Heart left ventricle (tissue), 13 donors: ENCODE measurements around the gene ZNF658.
"Not testable (repeated sequence)": the region's sequence is repeated elsewhere in the genome, so short reads cannot be mapped to it uniquely, and the experiment has no call there.

Experiments used
- CTCF ChIP-seq, 12 donors: fragments of 200-600 bp; sonication (generic) in 4 of 12; IDR thresholded peaks; one replicate each; pipeline versions ENCODE4 v1.5.0 to v1.8.0; 2018 to 2022; ENCODE audit warnings: antibody characterized with exemption in 12 of 12, mild to moderate bottlenecking in 5 of 12
- POLR2A ChIP-seq, 2 donors: fragments of 450-650 bp; IDR thresholded peaks; one replicate each; pipeline ENCODE4 v1.6.1; 2017; ENCODE audit warnings: antibody characterized with exemption in 2 of 2, mild to moderate bottlenecking in 2 of 2, moderate library complexity in 2 of 2
- donor health status: ischemic (EF 13 %, LVEDD 7.1; RV severe dilation, severe dysfunction).
- donor health status: DM: no; HTN: yes; CAD: no.
- donor health status: DM: no; HTN: no; CAD: no.
- donor health status: ischemic (EF 25% LVEDD 6.9; RV normal size, moderate dysfunction).
- donor health status: ischemic (EF 25% LVEDD 5.7; RV mildly dilated, moderate dysfunction).
- donor health status: ischemic (EF 35%, LVEDD 5.7; RV mildly dilated, moderate dysfunction).
- donor health status: nonischemic (EF 11% LVEDD 7.7; RV severe dilation, severe dysfunction).
- donor health status: DM: yes; HTN: yes; CAD: no.
- donor health status: PGD.
- donor health status: ischemic (EF 29% LVEDD 5.4; RV normal size, mild dysfunction).
- donor health status: nonischemic (EF 23%, LVEDD 6.1; RV moderate dilation, normal function).

- TF ChIP-seq CTCF, POLR2A (IDR thresholded peaks at IDR 0.05): not testable (repeated sequence)
Observed at GRCh38 chr9:66952576-66952975, 52.1 kb downstream of the ZNF658 start.
